Stomach (tissue), 9 donors: ENCODE results near the gene BCAR3. TPM values are rescaled to one million over a fixed set of nuclear protein-coding genes. Genes with fewer than 3 reads are reported as not detected.
"Not testable (repeated sequence)": the region's sequence is repeated elsewhere in the genome, so short reads cannot be mapped to it uniquely, and the experiment has no call there.

ENCODE experiments used
- DNase-seq, 2 donors: peaks; one replicate each; pipeline versions ENCODE4 v3.0.0 to v3.0.0-alpha.2; 2013 to 2019
- H3K27ac ChIP-seq, 5 donors: fragments of 200-600 bp in 4 of 5; sonication (generic) in 4 of 5; one replicate each; pipeline ENCODE4 v1.5.1; 2013 to 2019; ENCODE audit warnings: mild to moderate bottlenecking in 1 of 5, moderate library complexity in 1 of 5
- H3K27me3 ChIP-seq, 3 donors: fragments of 200-600 bp; sonication (generic); one replicate each; pipeline ENCODE4 v1.5.1; 2017 to 2019; ENCODE audit warnings: mixed run types in 1 of 3
- H3K36me3 ChIP-seq, 4 donors: fragments of 200-600 bp; sonication (generic); 1 replicate in 3 of 4; 2 replicates in 1 of 4; pipeline ENCODE4 v1.5.1; 2016 to 2019
- H3K4me1 ChIP-seq, 4 donors: fragments of 200-600 bp; sonication (generic); one replicate each; pipeline ENCODE4 v1.5.1; 2016 to 2019
- H3K4me3 ChIP-seq, 4 donors: fragments of 200-600 bp; sonication (generic) in 3 of 4; one replicate each; pipeline ENCODE4 v1.5.1; 2016 to 2019; ENCODE audit warnings: mild to moderate bottlenecking in 1 of 4
- H3K9me3 ChIP-seq, 4 donors: fragments of 200-600 bp; sonication (generic); one replicate each; pipeline ENCODE4 v1.5.1; 2016 to 2019
- EP300 ChIP-seq: sonication (generic); formaldehyde crosslinking; IDR thresholded peaks from one replicate; pipeline ENCODE4 v1.6.1; 2017; ENCODE audit warnings: antibody characterized with exemption
- POLR2A ChIP-seq, 4 donors: fragments of 450-650 bp; IDR thresholded peaks; one replicate each; pipeline ENCODE4 v1.6.1; 2016; ENCODE audit warnings: antibody characterized with exemption in 4 of 4, control low read depth in 2 of 4, mild to moderate bottlenecking in 1 of 4, moderate library complexity in 1 of 4
- POLR2AphosphoS5 ChIP-seq, 3 donors: sonication (generic); formaldehyde crosslinking; IDR thresholded peaks; one replicate each; pipeline ENCODE4 v1.6.1; 2016; ENCODE audit warnings: antibody characterized with exemption in 3 of 3
- WGBS, 5 donors: extraction: QIAGEN DNeasy Blood & Tissue Kit in 3 of 5; methylation state at CpG; one replicate each; pipeline versions ENCODE4 v1.1.5 to v1.1.7; 2013 to 2018; 5-methylcytosine and 5-hydroxymethylcytosine counted together
- intact Hi-C: fragments of 100-400 bp; cut with DNase I; formaldehyde crosslinking; loops from one replicate; pipeline ENCODE4 v1.15.1; 2023; ENCODE audit warnings: low total_unique reads
- polyA plus RNA-seq, 3 donors: library from polyadenylated mRNA; stranded (reverse); fragments of 200-250 nt; gene quantifications; one replicate each; pipeline ENCODE4 v1.2.3, GENCODE V29; 2013
- total RNA-seq, 5 donors: library from RNA; depleted of rRNA; stranded (reverse); fragments of >200 nt; gene quantifications; one replicate each; pipeline versions ENCODE4 v1.1.0 to v1.2.3, GENCODE V29; 2014 to 2016
- TF ChIP-seq, protein P1 (sequence below), 7 experiments: fragments of 450-650 bp in 4 of 7; fragments of 200-600 bp in 3 of 7; sonication (generic) in 3 of 7; IDR thresholded peaks; one replicate each; pipeline ENCODE4 v1.5.1; 2016 to 2019; ENCODE audit warnings: antibody characterized with exemption in 7 of 7, control low read depth in 2 of 7, mild to moderate bottlenecking in 1 of 7
- donor health status: healthy with polysubstance abuse.
- donor health status: Bipolar disorder and iron deficiency.
- donor health status: healthy.

The BCAR3 gene
- total and polyA plus RNA-seq, 8 donors: 5.6 to 28.0 (median 19.3) TPM

DNA sequence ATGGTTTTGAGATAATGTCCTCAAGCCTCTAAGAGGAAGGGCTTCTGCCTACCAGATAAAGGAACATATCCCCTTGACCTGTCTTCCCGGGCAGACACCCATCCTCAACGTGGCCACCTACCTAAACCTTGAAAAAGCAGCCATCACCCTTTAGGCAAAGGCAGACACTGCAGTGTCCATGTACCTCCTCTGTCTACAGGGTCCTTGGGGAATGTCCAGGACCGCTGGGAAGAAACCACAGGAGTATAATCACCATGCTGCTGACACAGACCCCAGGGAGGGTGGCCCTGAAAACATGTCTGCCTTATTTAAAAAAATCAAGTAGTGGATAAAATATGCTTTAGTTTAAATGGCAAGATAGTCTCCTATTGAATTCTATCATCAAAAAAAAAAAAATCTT is 16.6 kb downstream of the BCAR3 start:
- TF ChIP-seq, protein P1, sequence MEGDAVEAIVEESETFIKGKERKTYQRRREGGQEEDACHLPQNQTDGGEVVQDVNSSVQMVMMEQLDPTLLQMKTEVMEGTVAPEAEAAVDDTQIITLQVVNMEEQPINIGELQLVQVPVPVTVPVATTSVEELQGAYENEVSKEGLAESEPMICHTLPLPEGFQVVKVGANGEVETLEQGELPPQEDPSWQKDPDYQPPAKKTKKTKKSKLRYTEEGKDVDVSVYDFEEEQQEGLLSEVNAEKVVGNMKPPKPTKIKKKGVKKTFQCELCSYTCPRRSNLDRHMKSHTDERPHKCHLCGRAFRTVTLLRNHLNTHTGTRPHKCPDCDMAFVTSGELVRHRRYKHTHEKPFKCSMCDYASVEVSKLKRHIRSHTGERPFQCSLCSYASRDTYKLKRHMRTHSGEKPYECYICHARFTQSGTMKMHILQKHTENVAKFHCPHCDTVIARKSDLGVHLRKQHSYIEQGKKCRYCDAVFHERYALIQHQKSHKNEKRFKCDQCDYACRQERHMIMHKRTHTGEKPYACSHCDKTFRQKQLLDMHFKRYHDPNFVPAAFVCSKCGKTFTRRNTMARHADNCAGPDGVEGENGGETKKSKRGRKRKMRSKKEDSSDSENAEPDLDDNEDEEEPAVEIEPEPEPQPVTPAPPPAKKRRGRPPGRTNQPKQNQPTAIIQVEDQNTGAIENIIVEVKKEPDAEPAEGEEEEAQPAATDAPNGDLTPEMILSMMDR (IDR thresholded peaks at IDR 0.05): no peak
- TF ChIP-seq POLR2AphosphoS5 (IDR thresholded peaks at IDR 0.05): no peak
- no peak for TF ChIP-seq EP300
- no peak for TF ChIP-seq POLR2A (IDR thresholded peaks at IDR 0.05)
- intact Hi-C loops: no loop called here
- Histone ChIP-seq H3K36me3 (no peaks in the 10 kb centered on the region), H3K27me3 (no peaks in the 10 kb centered on the region), H3K9me3 (no peaks in the 10 kb centered on the region), H3K4me3 (no peak overlapping the region), H3K27ac (peak overlapping the region in 4 of 5 donors; percentile 52 to 81 (median 60)), H3K4me1 (peaks cover 14 to 90% (median 54%) of the 10 kb centered on the region in 4 donors)
- 73 to 80% (median 78%) methylated on average over 3 of the region's 3 CpGs for WGBS, 5 donors
- no peak for DNase-seq

DNA sequence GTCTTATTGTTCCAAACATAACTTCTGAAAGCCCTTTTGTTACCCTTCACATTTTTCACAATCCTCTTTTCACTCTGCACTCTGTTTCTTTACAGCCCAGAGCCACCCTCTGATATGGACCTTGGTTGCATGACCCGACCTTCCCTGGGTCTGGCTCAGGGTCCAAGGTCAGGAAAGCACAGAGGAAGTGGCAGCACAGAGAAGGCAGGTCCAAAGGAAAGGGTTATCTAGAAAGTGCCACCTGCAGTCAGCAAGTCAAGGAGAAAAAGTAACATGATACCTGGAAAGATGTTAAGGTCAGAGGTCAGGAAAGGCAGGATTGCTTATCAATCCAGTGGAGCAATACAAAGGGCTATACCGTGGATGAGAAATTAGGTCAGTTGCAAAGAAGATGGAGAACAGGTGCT is 18.4 kb downstream of the BCAR3 start:
- no peaks in the 10 kb centered on the region for H3K36me3 ChIP-seq
- WGBS, 5 donors: 47 to 72% (median 58%) methylated on average over 2 of the region's 2 CpGs
- no peaks in the 10 kb centered on the region for H3K9me3 ChIP-seq
- intact Hi-C loops: no loop called here
- no peak for DNase-seq
- peaks cover 8 to 77% (median 43%) of the 10 kb centered on the region in 4 donors for H3K4me1 ChIP-seq
- H3K27me3 ChIP-seq: no peaks in the 10 kb centered on the region
- H3K27ac ChIP-seq: peak overlapping the region in 2 of 5 donors; percentile 47 to 81
- TF ChIP-seq POLR2AphosphoS5 (IDR thresholded peaks at IDR 0.05): no peak
- TF ChIP-seq, protein P1 (IDR thresholded peaks at IDR 0.05): no peak
- no peak for TF ChIP-seq EP300
- TF ChIP-seq POLR2A (IDR thresholded peaks at IDR 0.05): no peak
- no peak overlapping the region for H3K4me3 ChIP-seq

DNA sequence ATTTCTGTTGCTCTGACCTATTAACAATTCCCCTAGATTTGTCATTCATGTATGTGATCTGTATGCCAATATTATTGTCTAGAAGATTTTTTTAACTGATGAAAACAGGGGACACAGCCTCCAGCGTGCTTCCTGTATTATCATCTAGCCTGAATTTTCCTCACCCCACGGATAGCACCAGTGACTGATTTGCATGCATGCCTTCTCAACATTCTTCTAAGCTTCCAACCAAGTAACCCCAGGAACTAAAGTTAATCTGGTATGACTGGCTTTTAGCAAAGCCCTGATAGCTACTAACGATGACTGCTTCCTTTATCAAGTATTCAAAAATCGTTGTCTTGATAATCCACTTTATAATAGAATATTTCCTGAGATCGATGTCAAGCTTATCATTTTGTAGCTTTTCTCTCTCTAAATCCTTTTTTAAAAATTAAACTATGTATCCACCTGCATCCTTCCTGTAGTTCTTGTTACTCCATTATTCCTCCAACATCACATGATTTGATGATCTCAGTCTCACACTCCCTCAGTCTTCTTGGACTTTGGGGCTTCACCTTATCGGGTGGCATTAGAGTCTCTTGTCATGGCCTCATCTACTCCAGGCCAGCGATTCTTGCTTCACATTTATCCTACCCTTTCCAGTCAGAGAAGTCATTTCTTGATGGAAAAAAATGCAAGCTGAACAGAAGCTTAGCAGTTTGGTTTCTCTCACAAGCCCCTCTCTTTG is 19.0 kb downstream of the BCAR3 start:
- no peaks in the 10 kb centered on the region for H3K27me3 ChIP-seq
- DNase-seq: no peak
- intact Hi-C loops: no loop called here
- WGBS, 5 donors: 72 to 83% (median 78%) methylated on average over 7 of the region's 7 CpGs
- H3K9me3 ChIP-seq: no peaks in the 10 kb centered on the region
- no peak overlapping the region for H3K4me3 ChIP-seq
- TF ChIP-seq EP300 (no peak), POLR2AphosphoS5 (IDR thresholded peaks at IDR 0.05) (no peak), POLR2A (IDR thresholded peaks at IDR 0.05) (no peak)
- TF ChIP-seq, protein P1 (IDR thresholded peaks at IDR 0.05): no peak
- H3K4me1 ChIP-seq: peaks cover 2 to 72% (median 37%) of the 10 kb centered on the region in 4 donors
- peak overlapping the region in 3 of 5 donors; percentile 47 to 81 (median 52) for H3K27ac ChIP-seq
- H3K36me3 ChIP-seq: no peaks in the 10 kb centered on the region

DNA sequence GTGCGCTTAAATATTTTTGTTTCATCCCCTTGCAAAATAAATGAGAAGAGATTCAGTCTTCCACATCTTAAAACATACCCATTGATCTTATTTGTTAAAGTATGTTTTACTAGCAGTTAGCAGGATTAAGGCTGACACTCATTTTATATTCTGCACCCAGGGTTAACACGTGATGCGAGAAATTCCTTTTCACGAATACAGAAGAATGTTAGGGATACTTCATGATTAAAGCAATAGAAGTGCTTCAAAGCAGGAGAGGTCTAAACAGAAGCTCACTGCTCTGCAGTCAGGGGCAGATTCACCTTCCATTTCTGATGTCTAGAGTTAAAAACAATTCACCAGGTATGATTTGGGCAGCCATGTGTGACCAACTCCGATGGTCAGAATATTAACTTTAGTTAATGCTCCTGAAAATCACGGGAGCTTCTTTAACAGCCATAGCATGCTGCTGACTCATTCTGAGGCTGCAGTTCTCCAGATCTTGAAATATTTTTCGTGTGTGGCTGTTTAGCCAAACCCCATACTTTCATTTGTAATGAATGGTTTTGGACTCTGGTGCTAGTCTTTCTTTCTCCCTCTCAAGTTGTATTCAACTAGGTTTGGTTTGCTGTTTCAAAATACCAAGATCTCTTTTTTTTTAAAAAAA is 19.7 kb downstream of the BCAR3 start:
- peaks cover 0 to 67% (median 33%) of the 10 kb centered on the region in 4 donors for H3K4me1 ChIP-seq
- no peaks in the 10 kb centered on the region for H3K36me3 ChIP-seq
- peak overlapping the region in 4 of 5 donors; percentile 20 to 81 (median 50) for H3K27ac ChIP-seq
- peak in 1 of 2 donors; percentile 37 for DNase-seq
- 51 to 74% (median 63%) methylated on average over 7 of the region's 7 CpGs for WGBS, 5 donors
- no peaks in the 10 kb centered on the region for H3K27me3 ChIP-seq
- intact Hi-C loops: no loop called here
- no peak overlapping the region for H3K4me3 ChIP-seq
- TF ChIP-seq POLR2A (IDR thresholded peaks at IDR 0.05): no peak
- TF ChIP-seq, protein P1 (IDR thresholded peaks at IDR 0.05): no peak
- H3K9me3 ChIP-seq: no peaks in the 10 kb centered on the region

DNA sequence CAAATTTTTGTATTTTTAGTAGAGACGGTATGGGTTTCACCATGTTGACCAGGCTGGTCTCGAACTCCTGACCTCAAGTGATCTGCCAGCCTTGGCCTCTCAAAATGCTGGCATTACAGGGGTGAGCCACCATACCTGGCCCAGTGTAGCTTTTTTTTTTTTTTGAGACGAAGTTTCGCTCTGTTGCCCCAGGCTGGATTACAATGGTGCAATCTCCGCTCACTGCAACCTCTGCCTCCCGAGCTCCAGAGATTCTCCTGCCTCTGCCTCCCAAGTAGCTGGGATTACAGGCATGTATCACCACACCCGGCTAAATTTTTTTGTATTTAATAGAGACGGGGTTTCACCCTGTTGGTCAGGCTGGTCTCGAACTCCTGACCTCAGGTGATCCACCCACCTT is 20.3 kb downstream of the BCAR3 start:
- intact Hi-C loops, H3K36me3 ChIP-seq, H3K9me3 ChIP-seq, DNase-seq, H3K4me3 ChIP-seq, H3K27me3 ChIP-seq: not testable (repeated sequence)
- Histone ChIP-seq H3K27ac (peak overlapping the region in 3 of 5 donors; percentile 20 to 81 (median 47)), H3K4me1 (peaks cover 0 to 62% (median 30%) of the 10 kb centered on the region in 4 donors)
- 96 to 99% (median 97%) methylated on average over 9 of the region's 9 CpGs for WGBS, 5 donors
